Measurements from ENCODE around the gene CACNA2D2. TPM values are rescaled to one million over a fixed set of nuclear protein-coding genes. Genes with fewer than 3 reads are reported as not detected.

The CACNA2D2 gene
- total and polyA plus RNA-seq, 4 donors, result 0.10 to 0.19 (median 0.15) TPM

DNA sequence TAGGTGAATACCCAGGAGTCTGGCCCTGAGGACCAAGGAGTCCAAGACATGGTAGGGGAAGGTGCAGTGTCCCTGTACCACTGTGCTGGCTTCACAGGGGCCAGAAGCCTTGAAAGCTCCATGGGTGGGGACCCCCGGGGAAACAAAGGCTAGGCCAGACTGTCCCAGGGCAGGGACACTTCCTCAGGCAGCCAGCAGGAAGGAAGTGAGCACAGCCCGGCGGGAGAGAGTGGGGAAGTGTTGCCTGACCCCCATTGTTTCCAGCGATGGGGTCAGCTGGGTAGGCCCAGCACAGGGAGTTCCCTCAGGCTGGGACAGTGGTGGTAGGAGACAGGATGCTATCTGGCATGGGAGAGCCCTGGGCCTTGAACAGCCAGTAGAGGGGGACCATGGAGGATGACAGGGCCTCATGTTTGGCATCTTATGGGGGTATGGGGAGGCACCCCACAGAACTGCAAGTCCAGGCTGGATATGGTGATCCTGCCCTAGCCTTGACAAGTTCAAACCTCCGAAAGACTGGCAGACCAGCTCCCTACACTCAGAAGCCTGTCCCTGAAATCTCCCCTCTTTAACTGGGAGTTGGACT is 179.7 kb downstream of the CACNA2D2 start:
- H3K9me3 ChIP-seq (ENCODE audit: control insufficient read depth in 4 of 4, low read length in 3 of 4), result no peaks in the 10 kb centered on the region
- TF ChIP-seq, protein P1, sequence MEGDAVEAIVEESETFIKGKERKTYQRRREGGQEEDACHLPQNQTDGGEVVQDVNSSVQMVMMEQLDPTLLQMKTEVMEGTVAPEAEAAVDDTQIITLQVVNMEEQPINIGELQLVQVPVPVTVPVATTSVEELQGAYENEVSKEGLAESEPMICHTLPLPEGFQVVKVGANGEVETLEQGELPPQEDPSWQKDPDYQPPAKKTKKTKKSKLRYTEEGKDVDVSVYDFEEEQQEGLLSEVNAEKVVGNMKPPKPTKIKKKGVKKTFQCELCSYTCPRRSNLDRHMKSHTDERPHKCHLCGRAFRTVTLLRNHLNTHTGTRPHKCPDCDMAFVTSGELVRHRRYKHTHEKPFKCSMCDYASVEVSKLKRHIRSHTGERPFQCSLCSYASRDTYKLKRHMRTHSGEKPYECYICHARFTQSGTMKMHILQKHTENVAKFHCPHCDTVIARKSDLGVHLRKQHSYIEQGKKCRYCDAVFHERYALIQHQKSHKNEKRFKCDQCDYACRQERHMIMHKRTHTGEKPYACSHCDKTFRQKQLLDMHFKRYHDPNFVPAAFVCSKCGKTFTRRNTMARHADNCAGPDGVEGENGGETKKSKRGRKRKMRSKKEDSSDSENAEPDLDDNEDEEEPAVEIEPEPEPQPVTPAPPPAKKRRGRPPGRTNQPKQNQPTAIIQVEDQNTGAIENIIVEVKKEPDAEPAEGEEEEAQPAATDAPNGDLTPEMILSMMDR (IDR thresholded peaks at IDR 0.05; ENCODE audit: low read depth, low read length, missing input control), result peak; percentile 10
- TF ChIP-seq JUND (IDR thresholded peaks at IDR 0.05) (no peak), EGR1 (IDR thresholded peaks at IDR 0.05; ENCODE audit: low read depth in 2 of 2) (peak in 1 of 2 donors; percentile 43), GABPA (IDR thresholded peaks at IDR 0.05 in 1 of 2, conservative IDR thresholded peaks at IDR 0.05 in 1 of 2) (peak in 1 of 2 donors; percentile 25), NR2F2 (IDR thresholded peaks at IDR 0.05) (peak; percentile 98), YY1 (IDR thresholded peaks at IDR 0.05) (no peak)
- TF ChIP-seq, protein P2, sequence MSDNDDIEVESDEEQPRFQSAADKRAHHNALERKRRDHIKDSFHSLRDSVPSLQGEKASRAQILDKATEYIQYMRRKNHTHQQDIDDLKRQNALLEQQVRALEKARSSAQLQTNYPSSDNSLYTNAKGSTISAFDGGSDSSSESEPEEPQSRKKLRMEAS (IDR thresholded peaks at IDR 0.05), result peak; percentile 77
- H3K27ac ChIP-seq (ENCODE audit: low read depth in 1 of 2, low read length in 2 of 2), result peak overlapping the region; percentile 98 to 99
- peaks cover 0 to 4% (median 2%) of the 10 kb centered on the region in 4 donors for H3K36me3 ChIP-seq (ENCODE audit: control insufficient read depth in 4 of 4, insufficient read depth in 3 of 4, low read depth in 1 of 4, low read length in 3 of 4)
- no peak for DNase-seq (ENCODE audit: low spot score)
- H3K9ac ChIP-seq (ENCODE audit: low read depth in 1 of 2, low read length in 2 of 2), result peak overlapping the region in 1 of 2 donors; percentile 4
- WGBS, result 66% methylated on average over 5 of the region's 5 CpGs
- no peaks in the 10 kb centered on the region for H3K27me3 ChIP-seq (ENCODE audit: control insufficient read depth in 4 of 4, insufficient read depth in 4 of 4, low read length in 3 of 4)
- no peak overlapping the region for H3K4me3 ChIP-seq (ENCODE audit: low read depth in 1 of 3, low read length in 3 of 3)
- H3K4me1 ChIP-seq (ENCODE audit: control insufficient read depth in 4 of 4, insufficient read depth in 4 of 4, low read length in 3 of 4), result peaks cover 14 to 81% (median 62%) of the 10 kb centered on the region in 4 donors

DNA sequence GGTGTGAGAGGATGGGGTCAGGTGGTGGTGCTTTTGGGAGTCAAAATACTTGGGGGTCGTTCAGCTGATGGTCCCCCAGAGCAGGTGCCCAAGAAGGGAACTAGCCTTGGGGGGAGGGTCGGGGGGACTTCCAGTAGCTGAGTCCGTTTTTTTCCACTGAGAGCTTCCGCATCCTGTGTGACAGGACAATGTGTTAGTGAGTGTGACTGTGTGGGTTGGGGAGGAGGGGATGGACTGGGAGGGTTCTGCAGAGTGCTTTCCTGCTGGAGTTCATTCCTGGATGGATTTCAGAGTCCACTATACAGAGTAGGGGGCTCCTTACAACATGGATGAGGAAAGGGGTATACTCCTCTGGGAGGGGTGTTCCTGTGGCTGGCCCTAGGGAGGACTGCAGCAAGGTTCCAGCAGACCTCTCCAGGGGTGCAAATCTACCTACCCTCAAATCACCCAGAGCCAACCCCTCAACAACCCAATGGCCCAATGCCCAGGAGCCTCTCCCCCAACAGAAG is 180.3 kb downstream of the CACNA2D2 start:
- Histone ChIP-seq H3K4me1 (ENCODE audit: control insufficient read depth in 4 of 4, insufficient read depth in 4 of 4, low read length in 3 of 4) (peaks cover 17 to 81% (median 61%) of the 10 kb centered on the region in 4 donors), H3K27me3 (ENCODE audit: control insufficient read depth in 4 of 4, insufficient read depth in 4 of 4, low read length in 3 of 4) (no peaks in the 10 kb centered on the region), H3K36me3 (ENCODE audit: control insufficient read depth in 4 of 4, insufficient read depth in 3 of 4, low read depth in 1 of 4, low read length in 3 of 4) (peaks cover 0 to 7% (median 2%) of the 10 kb centered on the region in 4 donors), H3K9ac (ENCODE audit: low read depth in 1 of 2, low read length in 2 of 2) (peak overlapping the region in 1 of 2 donors; percentile 4), H3K9me3 (ENCODE audit: control insufficient read depth in 4 of 4, low read length in 3 of 4) (no peaks in the 10 kb centered on the region), H3K27ac (ENCODE audit: low read depth in 1 of 2, low read length in 2 of 2) (peak overlapping the region; percentile 98 to 99), H3K4me3 (ENCODE audit: low read depth in 1 of 3, low read length in 3 of 3) (no peak overlapping the region)
- no peak for DNase-seq (ENCODE audit: low spot score)
- WGBS, result 68% methylated on average over 4 of the region's 4 CpGs
- TF ChIP-seq HNF4A (conservative IDR thresholded peaks at IDR 0.05) (no peak), SP1 (IDR thresholded peaks at IDR 0.05) (no peak), RXRA (IDR thresholded peaks at IDR 0.05) (no peak), YY1 (IDR thresholded peaks at IDR 0.05) (no peak), JUND (IDR thresholded peaks at IDR 0.05) (no peak), HNF4G (IDR thresholded peaks at IDR 0.05) (no peak), FOXA1 (IDR thresholded peaks at IDR 0.05) (no peak), RAD21 (IDR thresholded peaks at IDR 0.05) (no peak), EGR1 (IDR thresholded peaks at IDR 0.05; ENCODE audit: low read depth in 2 of 2) (no peak), FOXA2 (IDR thresholded peaks at IDR 0.05) (no peak), TAF1 (conservative IDR thresholded peaks at IDR 0.05) (no peak)
- TF ChIP-seq, protein P1 (IDR thresholded peaks at IDR 0.05; ENCODE audit: low read depth, low read length, missing input control), result no peak
- TF ChIP-seq, protein P2 (IDR thresholded peaks at IDR 0.05), result no peak
- TF ChIP-seq, protein P3, sequence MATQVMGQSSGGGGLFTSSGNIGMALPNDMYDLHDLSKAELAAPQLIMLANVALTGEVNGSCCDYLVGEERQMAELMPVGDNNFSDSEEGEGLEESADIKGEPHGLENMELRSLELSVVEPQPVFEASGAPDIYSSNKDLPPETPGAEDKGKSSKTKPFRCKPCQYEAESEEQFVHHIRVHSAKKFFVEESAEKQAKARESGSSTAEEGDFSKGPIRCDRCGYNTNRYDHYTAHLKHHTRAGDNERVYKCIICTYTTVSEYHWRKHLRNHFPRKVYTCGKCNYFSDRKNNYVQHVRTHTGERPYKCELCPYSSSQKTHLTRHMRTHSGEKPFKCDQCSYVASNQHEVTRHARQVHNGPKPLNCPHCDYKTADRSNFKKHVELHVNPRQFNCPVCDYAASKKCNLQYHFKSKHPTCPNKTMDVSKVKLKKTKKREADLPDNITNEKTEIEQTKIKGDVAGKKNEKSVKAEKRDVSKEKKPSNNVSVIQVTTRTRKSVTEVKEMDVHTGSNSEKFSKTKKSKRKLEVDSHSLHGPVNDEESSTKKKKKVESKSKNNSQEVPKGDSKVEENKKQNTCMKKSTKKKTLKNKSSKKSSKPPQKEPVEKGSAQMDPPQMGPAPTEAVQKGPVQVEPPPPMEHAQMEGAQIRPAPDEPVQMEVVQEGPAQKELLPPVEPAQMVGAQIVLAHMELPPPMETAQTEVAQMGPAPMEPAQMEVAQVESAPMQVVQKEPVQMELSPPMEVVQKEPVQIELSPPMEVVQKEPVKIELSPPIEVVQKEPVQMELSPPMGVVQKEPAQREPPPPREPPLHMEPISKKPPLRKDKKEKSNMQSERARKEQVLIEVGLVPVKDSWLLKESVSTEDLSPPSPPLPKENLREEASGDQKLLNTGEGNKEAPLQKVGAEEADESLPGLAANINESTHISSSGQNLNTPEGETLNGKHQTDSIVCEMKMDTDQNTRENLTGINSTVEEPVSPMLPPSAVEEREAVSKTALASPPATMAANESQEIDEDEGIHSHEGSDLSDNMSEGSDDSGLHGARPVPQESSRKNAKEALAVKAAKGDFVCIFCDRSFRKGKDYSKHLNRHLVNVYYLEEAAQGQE (IDR thresholded peaks at IDR 0.05), result no peak

All from liver (tissue), 9 donors.